CD14-positive monocyte (primary cell): ENCODE data around the gene CKAP2. TPM values are rescaled to one million over a fixed set of nuclear protein-coding genes. Genes with fewer than 3 reads are reported as not detected.

Source experiments
- DNase-seq, 3 donors: peaks; one replicate each; pipeline ENCODE4 v3.0.0-alpha.2; 2011 to 2022
- H2AFZ ChIP-seq: 2 replicates; pipeline ENCODE4 v1.6.0; 2012; ENCODE audit warnings: mild to moderate bottlenecking, low read depth, low read length, inconsistent platforms; ENCODE audit not compliant: insufficient read depth, poor library complexity, severe bottlenecking
- H3K27ac ChIP-seq, 2 donors: 1 replicate in 1 of 2; 2 replicates in 1 of 2; pipeline ENCODE4 v1.5.1; 2012 to 2013; ENCODE audit warnings: low read length in 2 of 2, control low read depth in 1 of 2, inconsistent platforms in 1 of 2, low read depth in 1 of 2, mild to moderate bottlenecking in 1 of 2
- H3K27me3 ChIP-seq, 2 donors: one replicate each; pipeline versions ENCODE4 v1.6.0 to v1.6.1; 2011 to 2013; ENCODE audit warnings: low read length in 2 of 2; ENCODE audit not compliant: control insufficient read depth in 2 of 2, insufficient read depth in 2 of 2
- H3K36me3 ChIP-seq, 2 donors: replicated peaks in 1 of 2; 1 replicate in 1 of 2; 2 replicates in 1 of 2; pipeline versions ENCODE4 v1.5.1 to v1.6.1; 2012 to 2013; ENCODE audit warnings: low read length in 2 of 2, control low read depth in 1 of 2, inconsistent platforms in 1 of 2, mild to moderate bottlenecking in 1 of 2; ENCODE audit not compliant: insufficient read depth in 2 of 2, control insufficient read depth in 1 of 2
- H3K4me1 ChIP-seq, 2 donors: 1 replicate in 1 of 2; 2 replicates in 1 of 2; pipeline versions ENCODE4 v1.5.1 to v1.6.1; 2012 to 2013; ENCODE audit warnings: low read length in 2 of 2, control low read depth in 1 of 2, inconsistent platforms in 1 of 2, mild to moderate bottlenecking in 1 of 2, moderate library complexity in 1 of 2; ENCODE audit not compliant: insufficient read depth in 2 of 2, control insufficient read depth in 1 of 2
- H3K4me2 ChIP-seq: replicated peaks from 2 replicates; pipeline ENCODE3; 2012; ENCODE audit warnings: low read length, moderate library complexity, mild to moderate bottlenecking; ENCODE audit not compliant: poor library complexity, severe bottlenecking; ENCODE audit errors: extremely low read depth
- H3K4me3 ChIP-seq, 3 experiments: fragments of 200-600 bp in 1 of 3; sonication (generic) in 1 of 3; replicated peaks in 1 of 3; 1 replicate in 2 of 3; 2 replicates in 1 of 3; pipeline ENCODE4 v1.5.1; 2011 to 2013; ENCODE audit warnings: low read length in 3 of 3, mild to moderate bottlenecking in 3 of 3, control low read depth in 2 of 3, low read depth in 2 of 3, inconsistent platforms in 1 of 3, moderate library complexity in 1 of 3
- H3K79me2 ChIP-seq: 2 replicates; pipeline ENCODE4 v1.6.0; 2012; ENCODE audit warnings: mild to moderate bottlenecking, control low read depth, inconsistent platforms, low read length, moderate library complexity; ENCODE audit not compliant: insufficient read depth
- H3K9ac ChIP-seq: 2 replicates; pipeline ENCODE4 v1.6.0; 2017; ENCODE audit warnings: low read length, mild to moderate bottlenecking; ENCODE audit not compliant: insufficient read depth, poor library complexity, severe bottlenecking
- H3K9me3 ChIP-seq, 2 donors: replicated peaks in 1 of 2; 1 replicate in 1 of 2; 2 replicates in 1 of 2; pipeline versions ENCODE4 v1.5.1 to v1.6.1; 2012 to 2013; ENCODE audit warnings: low read length in 2 of 2, control low read depth in 1 of 2; ENCODE audit not compliant: control insufficient read depth in 1 of 2, insufficient read depth in 1 of 2
- H4K20me1 ChIP-seq: 2 replicates; pipeline ENCODE4 v1.6.0; 2012; ENCODE audit warnings: mild to moderate bottlenecking, low read length, control low read depth, moderate library complexity; ENCODE audit not compliant: insufficient read depth
- H3K27ac Mint-ChIP-seq, 7 donors: one replicate each; pipeline ENCODE4 v1.8.0; 2020; ENCODE audit warnings: mild to moderate bottlenecking in 7 of 7, mixed read lengths in 7 of 7, moderate library complexity in 6 of 7, inconsistent platforms in 2 of 7
- H3K27me3 Mint-ChIP-seq, 3 donors: one replicate each; pipeline ENCODE4 v1.8.0; 2021 to 2022; ENCODE audit warnings: low read depth in 3 of 3, mild to moderate bottlenecking in 3 of 3, mixed read lengths in 3 of 3, moderate library complexity in 3 of 3, inconsistent platforms in 1 of 3
- H3K36me3 Mint-ChIP-seq, 2 donors: one replicate each; pipeline ENCODE4 v1.8.0; 2020; ENCODE audit warnings: mixed read lengths in 2 of 2, inconsistent platforms in 1 of 2, mild to moderate bottlenecking in 1 of 2
- H3K4me1 Mint-ChIP-seq: one replicate; pipeline ENCODE4 v1.8.0; 2020; ENCODE audit warnings: mild to moderate bottlenecking, mixed read lengths
- H3K4me3 Mint-ChIP-seq, 2 donors: one replicate each; pipeline ENCODE4 v1.8.0; 2020; ENCODE audit warnings: mild to moderate bottlenecking in 2 of 2, mixed read lengths in 2 of 2, moderate library complexity in 1 of 2
- H3K9me3 Mint-ChIP-seq, 7 donors: one replicate each; pipeline ENCODE4 v1.8.0; 2020 to 2022; ENCODE audit warnings: mixed read lengths in 7 of 7, mild to moderate bottlenecking in 6 of 7, moderate library complexity in 6 of 7, inconsistent platforms in 2 of 7
- WGBS: methylation state at CpG from one replicate; pipeline ENCODE4 v1.1.5; 2013; ENCODE audit warnings: missing lambda C conversion rate; ENCODE audit not compliant: insufficient coverage; 5-methylcytosine and 5-hydroxymethylcytosine counted together
- intact Hi-C, 2 donors: fragments of 100-400 bp; cut with micrococcal nuclease; formaldehyde crosslinking; loops; one replicate each; pipeline versions ENCODE4 v1.15.0 to v1.15.1; 2023
- polyA plus RNA-seq, 3 donors: library from polyadenylated mRNA; depleted of rRNA in 1 of 3; unstranded in 2 of 3; stranded (reverse) in 1 of 3; fragments of 300-500 nt in 2 of 3; fragments of >200 nt in 1 of 3; fragmentation: Illumina TruSeq in 2 of 3; gene quantifications; 1 replicate in 2 of 3; 2 replicates in 1 of 3; pipeline ENCODE4 v1.2.3, GENCODE V29; 2012 to 2021
- TF ChIP-seq, protein P1 (sequence below): fragments of 200-600 bp; IDR thresholded peaks from one replicate; pipeline ENCODE4 v1.8.0; 2022; ENCODE audit warnings: antibody characterized with exemption, mild to moderate bottlenecking

CKAP2 gene
- polyA plus RNA-seq, 3 donors: 5.0 to 15.7 (median 7.8) TPM

DNA sequence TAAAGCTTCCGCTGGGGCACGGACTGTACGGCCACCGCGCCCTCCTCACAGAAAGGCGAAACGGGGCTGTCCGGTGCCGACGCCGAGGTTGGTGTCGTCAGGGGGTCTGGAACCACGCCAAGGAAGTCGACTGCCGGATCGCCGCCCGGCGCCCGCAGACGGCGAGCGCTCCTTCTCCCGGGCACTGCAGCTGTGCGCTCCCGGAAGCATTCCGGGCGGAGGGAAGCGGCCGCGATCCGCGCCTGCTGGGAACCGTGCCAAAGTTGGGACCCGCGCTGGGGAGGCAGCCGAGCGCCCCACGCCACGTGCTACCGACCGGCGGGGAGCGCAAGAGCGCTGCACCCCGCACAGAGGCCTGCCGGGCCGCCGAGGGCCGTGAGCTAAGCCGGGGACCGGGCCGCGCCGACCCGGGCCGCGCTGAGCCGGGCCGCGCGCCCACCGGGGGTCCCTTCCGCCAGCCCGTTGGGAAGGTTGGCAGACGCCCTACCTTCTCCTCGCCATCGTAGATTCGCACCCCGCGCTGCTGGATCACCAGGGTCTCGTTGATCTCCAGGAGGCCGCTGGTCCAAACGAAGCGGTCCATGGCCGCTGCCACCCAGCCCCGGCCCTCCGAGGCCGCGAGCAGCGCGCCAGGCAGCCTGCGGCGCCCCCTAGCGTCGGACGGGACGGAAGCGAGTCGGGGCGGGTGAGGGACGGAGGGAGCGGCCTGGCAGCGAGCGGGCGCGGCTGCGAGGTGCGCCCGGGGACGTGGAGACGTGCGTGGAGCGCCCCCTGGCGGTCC is 5.1 kb upstream of the CKAP2 start, which contains the start of gene VPS36:
TSS of gene VPS36 (minus strand) at position 623 of the 781 bp plus-strand sequence. CDS start at position 583, 40 bp downstream.
- Histone ChIP-seq H3K9me3 (no peaks in the 10 kb centered on the region), H3K79me2 (peaks cover 44% of the 10 kb centered on the region), H3K27me3 (no peaks in the 10 kb centered on the region), H3K9ac (peak within 1 kb of the TSS; percentile 98), H3K4me2 (peak within 1 kb of the TSS; percentile 76), H4K20me1 (peaks cover 19% of the 10 kb centered on the region), H3K4me1 (peaks cover 29 to 34% of the 10 kb centered on the region in 2 donors), H3K36me3 (peaks cover 0 to 5% of the 10 kb centered on the region in 2 donors), H2AFZ (peak within 1 kb of the TSS; percentile 90), H3K27ac (peak within 1 kb of the TSS; percentile 67 to 88), H3K4me3 (peak within 1 kb of the TSS; percentile 70 to 80 (median 72))
- H3K9me3 Mint-ChIP-seq: peaks cover 0 to 2% (median 0%) of the 10 kb centered on the region in 7 donors
- WGBS: under 1% methylated on average over 105 of the region's 105 CpGs
- DNase-seq: peak; percentile 95 to 96 (median 96)
- H3K27ac Mint-ChIP-seq: peak within 1 kb of the TSS; percentile 95 to 98 (median 98)
- intact Hi-C loops: loop anchor here (5.0 to 10.0 kb wide), 5 partner anchors 105 to 438 kb away; partner anchors contain the start of genes SUGT1 (in 2 of the 2), ALG11 (in 1 of the 2) and ATP7B (in 1 of the 2)
- peaks cover 2 to 8% of the 10 kb centered on the region in 2 donors for H3K36me3 Mint-ChIP-seq
- TF ChIP-seq, protein P1, sequence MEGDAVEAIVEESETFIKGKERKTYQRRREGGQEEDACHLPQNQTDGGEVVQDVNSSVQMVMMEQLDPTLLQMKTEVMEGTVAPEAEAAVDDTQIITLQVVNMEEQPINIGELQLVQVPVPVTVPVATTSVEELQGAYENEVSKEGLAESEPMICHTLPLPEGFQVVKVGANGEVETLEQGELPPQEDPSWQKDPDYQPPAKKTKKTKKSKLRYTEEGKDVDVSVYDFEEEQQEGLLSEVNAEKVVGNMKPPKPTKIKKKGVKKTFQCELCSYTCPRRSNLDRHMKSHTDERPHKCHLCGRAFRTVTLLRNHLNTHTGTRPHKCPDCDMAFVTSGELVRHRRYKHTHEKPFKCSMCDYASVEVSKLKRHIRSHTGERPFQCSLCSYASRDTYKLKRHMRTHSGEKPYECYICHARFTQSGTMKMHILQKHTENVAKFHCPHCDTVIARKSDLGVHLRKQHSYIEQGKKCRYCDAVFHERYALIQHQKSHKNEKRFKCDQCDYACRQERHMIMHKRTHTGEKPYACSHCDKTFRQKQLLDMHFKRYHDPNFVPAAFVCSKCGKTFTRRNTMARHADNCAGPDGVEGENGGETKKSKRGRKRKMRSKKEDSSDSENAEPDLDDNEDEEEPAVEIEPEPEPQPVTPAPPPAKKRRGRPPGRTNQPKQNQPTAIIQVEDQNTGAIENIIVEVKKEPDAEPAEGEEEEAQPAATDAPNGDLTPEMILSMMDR: peak; percentile 100
- H3K4me3 Mint-ChIP-seq: peak within 1 kb of the TSS; percentile 97
- H3K27me3 Mint-ChIP-seq: no peaks in the 10 kb centered on the region
- H3K4me1 Mint-ChIP-seq: peaks cover 37% of the 10 kb centered on the region

DNA sequence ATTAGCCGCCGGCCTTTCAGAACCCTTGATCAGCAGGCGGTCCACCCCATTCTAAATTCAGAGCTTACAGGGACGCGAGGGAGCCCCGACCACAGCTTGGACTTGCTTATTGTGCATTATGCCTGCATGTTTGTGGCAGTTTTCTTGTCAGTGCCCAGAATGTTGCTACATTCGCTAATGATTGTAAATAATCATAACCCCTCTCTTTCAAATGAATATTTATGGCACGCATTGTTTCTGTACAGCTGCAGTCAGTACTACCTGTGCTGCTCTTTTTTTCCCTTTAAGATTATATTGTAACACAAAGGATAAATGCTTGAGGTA is 4.5 kb upstream of the CKAP2 start:
- peaks cover 2 to 3% of the 10 kb centered on the region in 2 donors for H3K36me3 Mint-ChIP-seq
- H3K4me3 Mint-ChIP-seq: peak overlapping the region; percentile 78 to 91
- peaks cover 19% of the 10 kb centered on the region for H4K20me1 ChIP-seq
- peak overlapping the region in 4 of 7 donors; percentile 30 to 95 (median 94) for H3K27ac Mint-ChIP-seq
- TF ChIP-seq, protein P1: peak; percentile 82
- H3K79me2 ChIP-seq: peaks cover 43% of the 10 kb centered on the region
- peak overlapping the region; percentile 90 for H2AFZ ChIP-seq
- H3K36me3 ChIP-seq: peaks cover 0 to 5% of the 10 kb centered on the region in 2 donors
- DNase-seq: no peak
- no peaks in the 10 kb centered on the region for H3K27me3 Mint-ChIP-seq
- intact Hi-C loops: loop anchor here (5.0 to 10.0 kb wide), 5 partner anchors 106 to 438 kb away; partner anchors contain the start of genes SUGT1 (in 2 of the 2), ALG11 (in 1 of the 2) and ATP7B (in 1 of the 2)
- no peak overlapping the region for H3K4me3 ChIP-seq
- no peaks in the 10 kb centered on the region for H3K27me3 ChIP-seq
- H3K9ac ChIP-seq: peak overlapping the region; percentile 98
- peaks cover 29 to 36% of the 10 kb centered on the region in 2 donors for H3K4me1 ChIP-seq
- peaks cover 0 to 2% (median 0%) of the 10 kb centered on the region in 7 donors for H3K9me3 Mint-ChIP-seq
- 0% methylated on average over 6 of the region's 8 CpGs for WGBS
- peaks cover 37% of the 10 kb centered on the region for H3K4me1 Mint-ChIP-seq
- H3K4me2 ChIP-seq: no peak overlapping the region
- no peaks in the 10 kb centered on the region for H3K9me3 ChIP-seq
- peak overlapping the region in 1 of 2 donors; percentile 88 for H3K27ac ChIP-seq
